Measurements from ENCODE around the gene LIMS3. TPM values are rescaled to one million over a fixed set of nuclear protein-coding genes. Genes with fewer than 3 reads are reported as not detected.
"Not testable (repeated sequence)": the region's sequence is repeated elsewhere in the genome, so short reads cannot be mapped to it uniquely, and the experiment has no call there.

Gene LIMS3
- total RNA-seq (2022) (1.5 TPM in 2 replicates), Bru-seq, nascent RNA (not detected), BruChase-seq, experiment 1, labeled RNA remaining after a 6-hour chase (not detected), BruChase-seq, experiment 2, labeled RNA remaining after a 2-hour chase (not detected)
- long read RNA-seq, result 0 reads

GRCh38 chr2:109898462-109899336 is at the start of gene LIMS3:
TSS of gene LIMS3 (plus strand) at chr2:109898688. CDS start at chr2:109898729, 41 bp downstream.
- TSS peak; percentile 75 for BruUV-seq (replicated peaks)
- H3K4me3 Mint-ChIP-seq (ENCODE audit: unreplicated experiment); CTCF ChIA-PET; POLR2A ChIA-PET; H3K27ac Mint-ChIP-seq (ENCODE audit: low read depth, unreplicated experiment); H3K4me1 Mint-ChIP-seq (ENCODE audit: insufficient read depth, unreplicated experiment); intact Hi-C loops (cut with micrococcal nuclease); H3K9me3 Mint-ChIP-seq (ENCODE audit: unreplicated experiment); DNase-seq (ENCODE audit: unreplicated experiment); H3K27me3 Mint-ChIP-seq (ENCODE audit: insufficient read depth, unreplicated experiment); H3K36me3 Mint-ChIP-seq (ENCODE audit: insufficient read depth, unreplicated experiment): not testable (repeated sequence)

- H3K27me3 Mint-ChIP-seq (ENCODE audit: insufficient read depth, unreplicated experiment); DNase-seq (ENCODE audit: unreplicated experiment); H3K4me3 Mint-ChIP-seq (ENCODE audit: unreplicated experiment); POLR2A ChIA-PET; H3K27ac Mint-ChIP-seq (ENCODE audit: low read depth, unreplicated experiment); H3K36me3 Mint-ChIP-seq (ENCODE audit: insufficient read depth, unreplicated experiment); BruUV-seq (replicated peaks); CTCF ChIA-PET; intact Hi-C loops (cut with micrococcal nuclease); H3K4me1 Mint-ChIP-seq (ENCODE audit: insufficient read depth, unreplicated experiment); H3K9me3 Mint-ChIP-seq (ENCODE audit: unreplicated experiment): not testable (repeated sequence)
These were observed 27.2 kb upstream of the LIMS3 start for GRCh38 chr2:109871129-109871751.

- CTCF ChIA-PET; intact Hi-C loops (cut with micrococcal nuclease); POLR2A ChIA-PET; H3K4me3 Mint-ChIP-seq (ENCODE audit: unreplicated experiment); H3K27me3 Mint-ChIP-seq (ENCODE audit: insufficient read depth, unreplicated experiment); DNase-seq (ENCODE audit: unreplicated experiment); H3K4me1 Mint-ChIP-seq (ENCODE audit: insufficient read depth, unreplicated experiment); H3K36me3 Mint-ChIP-seq (ENCODE audit: insufficient read depth, unreplicated experiment); H3K9me3 Mint-ChIP-seq (ENCODE audit: unreplicated experiment); BruUV-seq (replicated peaks); H3K27ac Mint-ChIP-seq (ENCODE audit: low read depth, unreplicated experiment): not testable (repeated sequence)
These were observed 21.9 kb upstream of the LIMS3 start for GRCh38 chr2:109876625-109877024.

- intact Hi-C loops (cut with micrococcal nuclease); BruUV-seq (replicated peaks); DNase-seq (ENCODE audit: unreplicated experiment); H3K4me1 Mint-ChIP-seq (ENCODE audit: insufficient read depth, unreplicated experiment); H3K9me3 Mint-ChIP-seq (ENCODE audit: unreplicated experiment); H3K27me3 Mint-ChIP-seq (ENCODE audit: insufficient read depth, unreplicated experiment); POLR2A ChIA-PET; H3K4me3 Mint-ChIP-seq (ENCODE audit: unreplicated experiment); H3K27ac Mint-ChIP-seq (ENCODE audit: low read depth, unreplicated experiment); CTCF ChIA-PET; H3K36me3 Mint-ChIP-seq (ENCODE audit: insufficient read depth, unreplicated experiment): not testable (repeated sequence)
These were observed 16.4 kb upstream of the LIMS3 start for GRCh38 chr2:109882112-109882511.

GRCh38 chr2:109888414-109888813 is 10.1 kb upstream of the LIMS3 start:
- DNase-seq (ENCODE audit: unreplicated experiment); POLR2A ChIA-PET; CTCF ChIA-PET; H3K36me3 Mint-ChIP-seq (ENCODE audit: insufficient read depth, unreplicated experiment); H3K27me3 Mint-ChIP-seq (ENCODE audit: insufficient read depth, unreplicated experiment); H3K4me3 Mint-ChIP-seq (ENCODE audit: unreplicated experiment); H3K27ac Mint-ChIP-seq (ENCODE audit: low read depth, unreplicated experiment); H3K4me1 Mint-ChIP-seq (ENCODE audit: insufficient read depth, unreplicated experiment); H3K9me3 Mint-ChIP-seq (ENCODE audit: unreplicated experiment); intact Hi-C loops (cut with micrococcal nuclease); BruUV-seq (replicated peaks): not testable (repeated sequence)

- DNase-seq (ENCODE audit: unreplicated experiment); H3K36me3 Mint-ChIP-seq (ENCODE audit: insufficient read depth, unreplicated experiment); H3K4me3 Mint-ChIP-seq (ENCODE audit: unreplicated experiment); H3K9me3 Mint-ChIP-seq (ENCODE audit: unreplicated experiment); H3K4me1 Mint-ChIP-seq (ENCODE audit: insufficient read depth, unreplicated experiment); POLR2A ChIA-PET; CTCF ChIA-PET; H3K27me3 Mint-ChIP-seq (ENCODE audit: insufficient read depth, unreplicated experiment); BruUV-seq (replicated peaks); H3K27ac Mint-ChIP-seq (ENCODE audit: low read depth, unreplicated experiment); intact Hi-C loops (cut with micrococcal nuclease): not testable (repeated sequence)
These were observed 8.6 kb upstream of the LIMS3 start for GRCh38 chr2:109889909-109890308.

- CTCF ChIA-PET; H3K4me1 Mint-ChIP-seq (ENCODE audit: insufficient read depth, unreplicated experiment); POLR2A ChIA-PET; H3K4me3 Mint-ChIP-seq (ENCODE audit: unreplicated experiment); DNase-seq (ENCODE audit: unreplicated experiment); H3K27ac Mint-ChIP-seq (ENCODE audit: low read depth, unreplicated experiment); intact Hi-C loops (cut with micrococcal nuclease); H3K36me3 Mint-ChIP-seq (ENCODE audit: insufficient read depth, unreplicated experiment); H3K27me3 Mint-ChIP-seq (ENCODE audit: insufficient read depth, unreplicated experiment); BruUV-seq (replicated peaks); H3K9me3 Mint-ChIP-seq (ENCODE audit: unreplicated experiment): not testable (repeated sequence)
These were observed 7.5 kb upstream of the LIMS3 start for GRCh38 chr2:109891024-109891423.

GRCh38 chr2:109893736-109894135 is 4.8 kb upstream of the LIMS3 start:
- H3K4me3 Mint-ChIP-seq (ENCODE audit: unreplicated experiment); DNase-seq (ENCODE audit: unreplicated experiment); intact Hi-C loops (cut with micrococcal nuclease); H3K4me1 Mint-ChIP-seq (ENCODE audit: insufficient read depth, unreplicated experiment); H3K27me3 Mint-ChIP-seq (ENCODE audit: insufficient read depth, unreplicated experiment); H3K36me3 Mint-ChIP-seq (ENCODE audit: insufficient read depth, unreplicated experiment); BruUV-seq (replicated peaks); POLR2A ChIA-PET; H3K9me3 Mint-ChIP-seq (ENCODE audit: unreplicated experiment); CTCF ChIA-PET; H3K27ac Mint-ChIP-seq (ENCODE audit: low read depth, unreplicated experiment): not testable (repeated sequence)

- H3K27ac Mint-ChIP-seq (ENCODE audit: low read depth, unreplicated experiment); H3K36me3 Mint-ChIP-seq (ENCODE audit: insufficient read depth, unreplicated experiment); intact Hi-C loops (cut with micrococcal nuclease); H3K4me1 Mint-ChIP-seq (ENCODE audit: insufficient read depth, unreplicated experiment); H3K9me3 Mint-ChIP-seq (ENCODE audit: unreplicated experiment); H3K27me3 Mint-ChIP-seq (ENCODE audit: insufficient read depth, unreplicated experiment); H3K4me3 Mint-ChIP-seq (ENCODE audit: unreplicated experiment); CTCF ChIA-PET; POLR2A ChIA-PET; BruUV-seq (replicated peaks); DNase-seq (ENCODE audit: unreplicated experiment): not testable (repeated sequence)
These were observed 4.3 kb upstream of the LIMS3 start for GRCh38 chr2:109894141-109894540.
